ENCODE data around the gene KLHL20.
"Not testable (repeated sequence)": the region's sequence is repeated elsewhere in the genome, so short reads cannot be mapped to it uniquely, and the experiment has no call there.

The KLHL20 gene

GRCh38 chr1:173714759-173715537, at the start of gene KLHL20:
TSS of gene KLHL20 (plus strand) at chr1:173714981. CDS start at chr1:173716044, 1,063 bp downstream.
- peak; percentile 81 for DNase-seq (ENCODE audit: low read depth)

GRCh38 chr1:173666646-173667045, 48.1 kb upstream of the KLHL20 start:
- no peak for DNase-seq (ENCODE audit: low read depth)

- DNase-seq (ENCODE audit: low read depth) = no peak
Measured at GRCh38 chr1:173669491-173669941, 45.3 kb upstream of the KLHL20 start, which contains the start of gene ANKRD45. TSS of gene ANKRD45 (minus strand) at chr1:173669851. CDS start at chr1:173659418, 10,433 bp downstream.

GRCh38 chr1:173674496-173674895, 40.3 kb upstream of the KLHL20 start:
- DNase-seq (ENCODE audit: low read depth) = not testable (repeated sequence)

- not testable (repeated sequence) for DNase-seq (ENCODE audit: low read depth)
Measured at GRCh38 chr1:173680152-173680551, 34.6 kb upstream of the KLHL20 start.

- DNase-seq (ENCODE audit: low read depth) = no peak
Measured at GRCh38 chr1:173682184-173682583, 32.6 kb upstream of the KLHL20 start.

- not testable (repeated sequence) for DNase-seq (ENCODE audit: low read depth)
Measured at GRCh38 chr1:173683838-173684237, 30.9 kb upstream of the KLHL20 start.

GRCh38 chr1:173685121-173685520, 29.7 kb upstream of the KLHL20 start:
- DNase-seq (ENCODE audit: low read depth) = not testable (repeated sequence)

GRCh38 chr1:173688300-173688699, 26.5 kb upstream of the KLHL20 start:
- DNase-seq (ENCODE audit: low read depth) = no peak

- DNase-seq (ENCODE audit: low read depth) = no peak
Measured at GRCh38 chr1:173693238-173693637, 21.5 kb upstream of the KLHL20 start.

GRCh38 chr1:173701299-173701698, 13.5 kb upstream of the KLHL20 start:
- not testable (repeated sequence) for DNase-seq (ENCODE audit: low read depth)

- no peak for DNase-seq (ENCODE audit: low read depth)
Measured at GRCh38 chr1:173702736-173703135, 12.0 kb upstream of the KLHL20 start.

GRCh38 chr1:173705117-173705516, 9.7 kb upstream of the KLHL20 start:
- DNase-seq (ENCODE audit: low read depth) = no peak

- no peak for DNase-seq (ENCODE audit: low read depth)
Measured at GRCh38 chr1:173708787-173709186, 6.0 kb upstream of the KLHL20 start.

- no peak for DNase-seq (ENCODE audit: low read depth)
Measured at GRCh38 chr1:173714441-173714758, 381 bp upstream of the KLHL20 start.

GRCh38 chr1:173715538-173715844, 710 bp downstream of the KLHL20 start:
- DNase-seq (ENCODE audit: low read depth) = no peak

- no peak for DNase-seq (ENCODE audit: low read depth)
Measured at GRCh38 chr1:173717238-173717637, 2.5 kb downstream of the KLHL20 start.

GRCh38 chr1:173731331-173731730, 16.6 kb downstream of the KLHL20 start:
- not testable (repeated sequence) for DNase-seq (ENCODE audit: low read depth)

GRCh38 chr1:173733912-173734311, 19.1 kb downstream of the KLHL20 start:
- no peak for DNase-seq (ENCODE audit: low read depth)

- not testable (repeated sequence) for DNase-seq (ENCODE audit: low read depth)
Measured at GRCh38 chr1:173736104-173736503, 21.3 kb downstream of the KLHL20 start.

- no peak for DNase-seq (ENCODE audit: low read depth)
Measured at GRCh38 chr1:173742203-173742886, 27.6 kb downstream of the KLHL20 start.

- no peak for DNase-seq (ENCODE audit: low read depth)
Measured at GRCh38 chr1:173744651-173745050, 29.9 kb downstream of the KLHL20 start.

GRCh38 chr1:173749137-173749536, 34.4 kb downstream of the KLHL20 start:
- DNase-seq (ENCODE audit: low read depth) = no peak

All from T-helper 22 cell (primary cell).